NT2/D1 (cell line): Measurements from ENCODE around the gene SLC5A10.

Experiments
- DNase-seq: peaks from one replicate; pipeline ENCODE4 v3.0.0-alpha.2; 2011; ENCODE audit warnings: low read depth, low spot score
- H3K27me3 ChIP-seq: 2 replicates; pipeline ENCODE4 v1.6.0; 2011; ENCODE audit warnings: mild to moderate bottlenecking; ENCODE audit not compliant: insufficient read length, insufficient read depth
- H3K36me3 ChIP-seq: 2 replicates; pipeline ENCODE4 v1.6.1; 2011; ENCODE audit warnings: mild to moderate bottlenecking, low read length, mixed read lengths; ENCODE audit not compliant: insufficient read depth, insufficient read length
- H3K4me1 ChIP-seq: 2 replicates; pipeline ENCODE4 v1.5.1; 2011; ENCODE audit not compliant: insufficient read depth, insufficient read length
- H3K4me3 ChIP-seq: 2 replicates; pipeline ENCODE4 v1.5.1; 2011; ENCODE audit warnings: low read depth; ENCODE audit not compliant: insufficient read length
- H3K9ac ChIP-seq: 2 replicates; pipeline ENCODE4 v1.6.0; 2011; ENCODE audit warnings: low read depth; ENCODE audit not compliant: insufficient read length
- H3K9me3 ChIP-seq: 2 replicates; pipeline ENCODE4 v1.5.1; 2011; ENCODE audit warnings: mild to moderate bottlenecking, low read length; ENCODE audit not compliant: insufficient read depth
- SUZ12 ChIP-seq: IDR thresholded peaks from 2 replicates; pipeline ENCODE4 v1.6.1; 2011; ENCODE audit not compliant: insufficient read length, insufficient read depth; ENCODE audit errors: extremely low read depth
- YY1 ChIP-seq: IDR thresholded peaks from 2 replicates; pipeline ENCODE4 v1.6.1; 2011; ENCODE audit not compliant: insufficient read length, insufficient read depth
- ZNF274 ChIP-seq: IDR thresholded peaks from 2 replicates; pipeline ENCODE4 v1.6.1; 2011; ENCODE audit warnings: mild to moderate bottlenecking, low read depth, low read length

The SLC5A10 gene

DNA sequence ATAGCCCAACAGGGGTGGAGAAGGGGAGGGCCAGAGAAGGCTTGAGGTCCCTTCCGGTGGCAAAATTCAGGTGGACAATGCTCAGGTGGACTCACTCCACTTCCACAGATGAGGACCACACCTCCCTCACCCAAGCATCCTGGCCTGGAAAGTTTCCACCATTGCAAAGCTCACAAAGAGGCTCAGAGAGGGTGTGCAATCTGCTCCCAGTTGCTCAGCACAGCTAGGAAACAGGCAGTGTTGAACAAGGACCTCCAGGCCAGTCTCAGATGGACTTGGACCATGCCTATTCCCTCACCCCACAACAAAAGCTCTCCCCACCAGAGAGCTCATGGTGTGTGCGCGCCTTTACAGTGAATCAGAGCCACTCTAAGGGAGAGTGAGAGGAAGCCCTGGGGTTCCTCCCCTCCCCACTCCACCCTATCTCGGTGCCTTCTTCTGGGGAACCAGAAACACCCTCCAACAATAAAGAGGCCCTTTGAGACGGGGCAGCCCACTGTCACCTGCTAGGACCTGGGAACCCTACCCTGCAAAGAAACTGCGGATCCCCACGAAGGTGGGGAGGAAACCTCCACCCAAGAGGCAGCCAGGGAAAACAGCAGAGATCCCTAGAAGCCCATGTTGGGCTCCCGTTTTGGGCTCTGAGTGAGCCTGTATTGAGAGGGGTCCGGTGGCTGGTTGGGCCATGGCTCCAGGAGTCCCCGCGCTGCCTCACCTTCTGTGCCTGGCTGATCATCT, 51.0 kb downstream of the SLC5A10 start:
- no peak for DNase-seq
- H3K4me3 ChIP-seq: peak overlapping the region; percentile 55
- peaks cover 7% of the 10 kb centered on the region; the same call in 1 of the 2 replicates for H3K9me3 ChIP-seq
- H3K36me3 ChIP-seq: peaks cover 52% of the 10 kb centered on the region
- H3K27me3 ChIP-seq: no peaks in the 10 kb centered on the region
- H3K9ac ChIP-seq: peak overlapping the region; percentile 75
- no peak for TF ChIP-seq ZNF274
- no peak for TF ChIP-seq YY1
- TF ChIP-seq SUZ12: no peak
- H3K4me1 ChIP-seq: peaks cover 33% of the 10 kb centered on the region

DNA sequence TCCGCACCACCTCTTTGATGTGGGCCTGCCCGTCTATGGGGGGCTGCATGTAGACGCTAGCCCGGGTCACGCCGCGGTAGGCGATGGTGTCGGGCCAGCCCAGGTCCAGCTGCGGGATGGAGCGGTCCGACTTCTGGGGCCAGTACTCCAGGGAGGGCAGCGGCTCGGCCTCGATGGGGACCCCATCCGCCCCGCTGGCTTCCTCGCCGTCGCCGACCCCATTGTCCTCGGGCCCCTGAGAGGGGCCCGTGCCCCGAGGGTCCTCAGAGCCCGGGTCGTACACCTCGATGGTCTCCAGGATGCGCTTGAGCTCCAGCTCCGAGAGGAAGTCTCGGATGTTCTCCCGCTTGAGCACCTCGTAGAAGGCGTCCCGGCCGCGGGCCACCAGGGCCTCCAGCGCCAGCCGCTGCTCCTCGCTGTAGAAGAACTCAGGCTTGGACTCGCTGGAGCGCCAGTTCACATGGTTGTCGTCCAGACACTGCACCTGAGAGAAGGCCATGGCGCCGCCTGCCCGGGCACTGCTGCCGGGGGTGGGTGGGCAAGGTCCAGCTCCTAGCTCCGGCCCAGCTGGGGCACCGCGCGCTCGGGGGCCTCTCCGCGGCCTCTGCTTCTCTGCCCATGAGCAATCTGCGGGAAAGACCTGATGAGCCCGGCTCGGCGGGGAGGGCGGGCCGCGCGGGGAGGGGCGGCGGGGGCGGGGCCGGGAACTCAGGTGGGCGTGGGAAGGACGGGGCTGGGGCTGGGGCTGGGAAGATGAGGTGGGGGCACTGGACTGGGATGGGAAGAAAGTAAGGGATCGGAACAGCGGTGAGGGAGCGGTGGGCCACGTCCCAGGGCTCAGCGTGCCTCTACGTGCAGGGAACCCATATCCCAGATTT, 51.8 kb downstream of the SLC5A10 start:
- peak overlapping the region; percentile 86 for H3K9ac ChIP-seq
- peaks cover 33% of the 10 kb centered on the region for H3K4me1 ChIP-seq
- H3K4me3 ChIP-seq: peak overlapping the region; percentile 68
- no peaks in the 10 kb centered on the region for H3K27me3 ChIP-seq
- no peak for DNase-seq
- no peak for TF ChIP-seq SUZ12
- TF ChIP-seq YY1: no peak
- no peak for TF ChIP-seq ZNF274
- H3K9me3 ChIP-seq: peaks cover 7% of the 10 kb centered on the region; the same call in 1 of the 2 replicates
- H3K36me3 ChIP-seq: peaks cover 45% of the 10 kb centered on the region

DNA sequence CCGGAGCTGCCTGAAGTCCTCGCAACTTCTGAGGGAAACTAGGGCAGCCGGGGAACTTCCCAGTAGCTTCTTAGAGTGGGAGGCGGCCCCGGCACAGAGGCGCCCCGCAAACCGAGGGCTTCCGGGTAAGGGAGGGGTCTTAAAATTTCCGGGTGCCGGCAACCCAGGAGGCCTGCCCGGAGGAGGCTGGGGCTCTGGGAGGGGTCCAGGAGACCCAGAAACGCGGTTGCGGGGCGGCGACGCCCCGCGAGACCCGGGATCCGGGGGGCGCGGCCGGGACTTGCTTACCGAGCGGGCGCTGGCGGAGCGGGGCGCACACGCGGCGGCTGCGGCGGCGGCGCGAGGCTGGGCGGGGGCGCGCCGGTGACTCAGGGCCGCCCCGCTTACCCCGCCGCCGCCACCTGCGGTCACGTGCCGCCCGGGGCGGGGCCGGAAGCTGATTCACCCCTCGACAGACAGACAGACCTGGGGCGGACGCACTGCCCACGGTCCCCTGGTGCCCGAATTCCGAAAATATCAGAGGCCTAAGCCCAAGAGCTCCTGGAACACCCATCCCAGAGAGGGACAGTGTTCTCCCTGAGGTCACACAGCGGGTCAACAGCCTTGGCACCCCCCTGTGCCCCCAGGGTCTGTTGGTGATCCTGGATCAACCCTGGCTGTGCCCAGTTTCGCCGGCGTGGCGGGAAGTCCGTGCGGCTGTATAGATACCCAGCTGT, 52.6 kb downstream of the SLC5A10 start, which contains the start of gene FAM83G:
Gene FAM83G (minus strand): TSS at position 344 of the 716 bp plus-strand sequence. CDS start 723 bp downstream, outside the sequence.
- peaks cover 40% of the 10 kb centered on the region for H3K36me3 ChIP-seq
- TF ChIP-seq ZNF274 (no peak), SUZ12 (no peak), YY1 (no peak)
- no peaks in the 10 kb centered on the region for H3K27me3 ChIP-seq
- DNase-seq: peak; percentile 27
- H3K4me1 ChIP-seq: peaks cover 33% of the 10 kb centered on the region
- peaks cover 7% of the 10 kb centered on the region; the same call in 1 of the 2 replicates for H3K9me3 ChIP-seq
- H3K4me3 ChIP-seq: peak within 1 kb of the TSS; percentile 68
- H3K9ac ChIP-seq: peak within 1 kb of the TSS; percentile 86

DNA sequence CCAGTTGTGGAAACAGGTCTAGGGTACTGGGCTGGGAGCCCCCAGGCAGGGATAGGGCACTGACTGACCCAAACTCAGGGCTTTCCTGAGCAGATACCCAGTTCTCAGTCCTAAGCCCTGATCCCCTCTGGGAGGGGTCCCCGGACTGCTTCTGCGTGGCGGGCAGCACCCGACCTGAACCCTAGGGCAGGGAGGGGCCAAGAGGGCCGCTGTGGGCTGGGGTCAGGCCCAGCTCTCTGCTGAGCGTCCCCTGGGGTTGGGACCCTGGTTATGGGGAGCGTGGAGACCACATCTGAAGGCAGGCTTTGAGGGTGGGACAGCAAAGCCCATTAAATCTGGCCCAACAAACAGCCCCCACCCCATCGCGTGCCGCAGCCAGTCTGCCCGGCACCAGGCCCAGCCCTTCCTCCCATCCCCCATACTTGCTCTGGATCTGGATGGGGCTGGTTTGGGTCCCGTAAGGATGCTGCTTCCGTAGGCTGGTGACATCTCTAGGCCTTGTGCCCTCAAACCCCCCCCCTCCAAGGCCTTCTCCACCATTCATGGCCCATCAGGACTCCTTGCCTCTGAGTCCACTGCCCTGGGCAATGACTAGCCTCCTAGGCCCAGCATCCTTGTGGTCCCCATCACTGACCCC, 53.3 kb downstream of the SLC5A10 start:
- peaks cover 7% of the 10 kb centered on the region; the same call in 1 of the 2 replicates for H3K9me3 ChIP-seq
- no peak for TF ChIP-seq YY1
- no peak for TF ChIP-seq ZNF274
- no peak for TF ChIP-seq SUZ12
- H3K27me3 ChIP-seq: no peaks in the 10 kb centered on the region
- H3K9ac ChIP-seq: peak overlapping the region; percentile 70
- no peak for DNase-seq
- H3K36me3 ChIP-seq: peaks cover 33% of the 10 kb centered on the region
- H3K4me3 ChIP-seq: peak overlapping the region; percentile 68
- H3K4me1 ChIP-seq: peaks cover 33% of the 10 kb centered on the region

DNA sequence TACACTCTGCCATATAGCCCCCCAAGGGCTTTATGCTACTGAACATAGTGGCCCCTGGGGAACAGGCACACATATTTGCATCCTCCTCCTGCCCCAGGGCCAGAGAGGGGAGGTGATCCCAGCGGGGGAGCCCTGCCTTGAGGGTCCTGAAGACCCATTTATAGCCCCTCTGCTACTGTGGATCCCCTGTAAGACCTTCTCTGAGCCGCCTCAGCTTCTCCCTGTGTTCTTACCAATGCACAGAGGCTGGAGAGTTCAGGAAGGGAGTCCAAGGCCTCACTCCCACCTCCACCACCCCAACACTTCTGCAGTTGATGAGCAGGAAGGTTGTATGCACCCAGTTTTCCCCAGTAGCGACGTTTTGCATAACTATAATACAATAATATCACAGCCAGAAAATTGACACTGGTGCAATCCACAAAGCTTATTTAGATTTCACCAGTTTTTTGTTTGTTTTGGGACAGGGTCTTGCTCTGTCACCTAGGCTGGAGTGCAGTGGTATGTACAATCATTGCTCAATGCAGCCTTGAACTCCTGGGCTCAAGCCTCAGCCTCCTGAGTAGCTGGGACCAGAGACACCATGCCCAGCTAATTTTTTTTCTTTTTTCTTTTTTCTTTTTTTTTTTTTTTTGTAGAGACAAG, 53.9 kb downstream of the SLC5A10 start:
- Histone ChIP-seq H3K27me3 (no peaks in the 10 kb centered on the region), H3K9ac (no peak overlapping the region), H3K9me3 (peaks cover 7% of the 10 kb centered on the region; the same call in 1 of the 2 replicates), H3K36me3 (peaks cover 26% of the 10 kb centered on the region), H3K4me1 (peaks cover 28% of the 10 kb centered on the region), H3K4me3 (no peak overlapping the region)
- DNase-seq: no peak
- no peak for TF ChIP-seq ZNF274

DNA sequence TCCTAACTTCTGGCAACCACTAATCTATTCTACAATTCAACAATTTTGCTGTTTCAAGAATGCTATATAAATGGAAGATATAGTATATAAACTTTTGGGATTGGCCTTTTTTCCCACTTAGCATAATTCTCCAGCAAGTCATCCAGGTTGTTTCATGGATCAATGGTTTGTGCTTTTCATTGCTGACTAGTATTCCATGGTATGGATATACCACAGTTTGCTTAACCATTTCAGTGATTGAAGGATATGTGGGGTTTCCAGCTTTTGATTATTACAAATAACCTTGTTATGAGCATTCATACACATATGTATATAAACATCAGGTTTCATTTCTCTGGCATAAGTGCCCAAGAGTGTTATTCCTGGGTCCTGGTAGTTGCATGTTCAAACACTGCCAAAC, 54.7 kb downstream of the SLC5A10 start:
- Histone ChIP-seq H3K27me3 (no peaks in the 10 kb centered on the region), H3K36me3 (peaks cover 19% of the 10 kb centered on the region), H3K4me3 (no peak overlapping the region), H3K9me3 (peaks cover 7% of the 10 kb centered on the region; the same call in 1 of the 2 replicates), H3K9ac (no peak overlapping the region), H3K4me1 (peaks cover 28% of the 10 kb centered on the region)
- no peak for DNase-seq
- no peak for TF ChIP-seq YY1
- no peak for TF ChIP-seq ZNF274
- TF ChIP-seq SUZ12: no peak
